NCI-H345 treated with DMSO at 0.1 percent for 48 hours (cell line): ENCODE measurements around the gene HEATR5A.
"Not testable (repeated sequence)": the region's sequence is repeated elsewhere in the genome, so short reads cannot be mapped to it uniquely, and the experiment has no call there.

ENCODE experiments used
- DNase-seq: peaks from one replicate; lab custom pipeline; 2025; ENCODE audit not compliant: unreplicated experiment; lab: John Stamatoyannopoulos, UW

HEATR5A gene

DNA sequence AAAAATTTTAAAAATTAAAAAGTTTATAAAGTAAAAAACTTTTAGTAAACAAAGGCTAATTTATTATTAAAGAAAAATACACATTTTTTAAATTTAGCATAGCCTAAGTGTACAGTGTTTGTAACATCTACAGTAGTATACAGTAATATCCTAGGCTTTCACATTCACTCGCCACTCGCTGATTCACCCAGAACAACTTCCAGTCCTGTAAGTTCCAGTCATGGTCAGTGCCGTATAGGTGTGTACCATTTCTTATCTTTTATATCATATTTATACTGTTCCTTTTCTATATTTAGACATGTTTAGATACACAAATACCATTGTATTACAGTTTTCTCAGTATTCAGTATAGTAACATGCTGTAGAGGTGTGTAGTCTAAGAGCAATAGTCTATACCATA is 28.9 kb downstream of the HEATR5A start:
- no peak for DNase-seq

DNA sequence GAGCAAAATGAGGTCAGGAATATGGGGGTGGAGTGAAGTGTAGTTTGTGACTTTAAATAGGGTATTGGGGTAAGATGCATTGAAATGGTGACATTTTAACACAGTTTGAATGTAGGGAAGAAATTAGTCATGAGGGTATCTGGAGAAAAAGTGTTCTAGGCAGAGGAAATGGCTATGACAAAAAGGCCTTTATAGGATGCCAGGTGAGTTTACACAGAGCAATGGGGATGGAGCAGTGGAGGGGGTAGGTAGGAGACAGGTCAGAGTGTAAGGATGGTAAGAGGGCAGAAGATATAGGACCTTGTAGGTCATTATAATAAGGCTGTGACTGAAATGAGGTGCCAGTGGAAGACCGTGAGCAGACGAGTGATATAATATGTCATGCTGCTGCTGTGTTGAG is 30.4 kb downstream of the HEATR5A start:
- no peak for DNase-seq

DNA sequence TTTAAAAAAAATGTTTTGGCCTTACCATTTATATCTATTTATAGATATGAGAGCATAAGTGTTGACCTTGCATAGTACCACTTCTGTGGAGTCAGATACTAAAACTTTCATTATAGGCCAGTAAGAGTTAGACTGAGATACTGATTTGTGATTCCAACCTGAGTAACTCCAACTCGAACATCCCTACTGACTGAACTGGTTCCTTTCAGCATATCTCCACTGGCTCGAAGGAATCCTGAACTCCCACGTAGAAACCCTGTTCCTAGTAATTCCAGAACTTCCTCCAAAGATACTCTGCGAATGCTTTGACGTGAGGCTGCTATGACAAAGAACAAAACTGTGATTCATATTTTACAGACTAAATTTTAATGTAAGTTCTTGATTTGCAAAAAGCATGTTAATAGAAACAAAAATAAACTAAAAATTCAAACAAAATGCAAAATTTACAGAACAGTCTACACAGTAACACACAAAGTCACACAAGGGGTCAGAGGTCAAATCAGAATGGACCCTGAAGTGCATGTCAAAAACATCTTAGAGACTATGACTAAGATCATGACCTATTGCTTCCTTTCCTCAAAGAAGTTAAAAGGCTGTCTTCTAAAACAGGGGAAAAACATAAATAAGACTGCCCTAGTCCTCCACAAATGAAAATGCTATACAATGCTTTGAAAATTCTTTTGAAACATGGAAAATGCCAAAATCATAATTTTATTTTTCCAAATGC is 31.5 kb downstream of the HEATR5A start:
- no peak for DNase-seq

- DNase-seq, result no peak
Measured at GRCh38 chr14:31387091-31387490, 33.3 kb downstream of the HEATR5A start.

DNA sequence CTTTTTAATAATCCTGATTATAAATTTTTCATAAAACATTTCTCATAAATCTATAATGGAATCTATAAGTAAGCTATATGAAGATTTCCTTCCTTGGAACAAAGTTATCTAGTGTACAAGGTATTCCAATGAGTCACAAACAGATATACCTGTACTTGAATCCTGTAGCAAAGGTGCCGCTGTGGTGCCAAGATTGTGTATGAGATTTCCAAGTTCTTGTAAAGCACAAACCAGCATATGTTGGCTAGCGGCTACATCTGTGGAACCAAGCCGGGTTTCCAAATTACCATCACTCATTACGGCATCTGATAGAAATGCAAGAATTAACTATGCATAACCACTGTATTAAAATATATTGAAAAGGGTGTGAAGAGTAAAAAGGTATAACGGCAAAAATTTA is 34.1 kb downstream of the HEATR5A start:
- DNase-seq, result no peak

GRCh38 chr14:31382221-31382620 is 38.1 kb downstream of the HEATR5A start:
- DNase-seq, result no peak

- DNase-seq, result no peak
Measured at GRCh38 chr14:31380106-31380505, 40.2 kb downstream of the HEATR5A start.

DNA sequence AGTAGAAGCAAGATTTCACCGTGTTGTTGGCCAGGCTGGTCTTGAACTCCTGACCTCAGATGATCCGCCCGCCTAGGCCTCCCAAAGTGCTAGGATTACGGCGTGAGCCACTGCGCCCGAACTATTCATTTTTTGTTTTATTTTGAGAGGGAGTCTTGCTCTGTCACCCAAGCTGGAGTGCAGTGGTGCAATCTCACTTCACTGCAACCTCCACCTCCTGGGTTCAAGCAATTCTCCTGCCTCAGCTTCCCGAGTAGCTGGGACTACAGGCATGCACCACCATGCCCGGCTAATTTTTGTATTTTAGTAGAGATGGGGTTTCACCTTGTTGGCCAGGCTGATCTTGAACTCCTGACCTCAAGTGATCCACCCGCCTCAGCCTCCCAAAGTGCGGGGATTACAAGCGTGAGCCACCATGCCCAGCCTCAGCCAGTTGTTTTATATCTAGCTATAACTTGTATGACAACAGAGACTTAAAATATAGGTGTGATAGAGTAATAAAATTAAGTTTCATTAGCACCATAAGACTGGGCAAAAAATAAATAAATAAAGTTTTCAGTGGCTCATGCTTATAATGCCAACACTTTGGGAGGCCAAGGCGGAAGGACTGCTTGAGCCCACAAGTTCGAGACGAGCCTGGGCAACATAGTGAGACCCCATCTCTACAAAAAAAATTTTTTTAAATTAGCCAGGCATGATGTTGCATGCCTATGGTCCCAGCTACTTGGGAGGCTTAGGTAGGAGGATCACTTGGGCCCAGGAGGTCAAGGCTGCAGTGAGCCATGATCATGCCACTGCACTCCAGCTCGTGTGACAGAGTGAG is 41.0 kb downstream of the HEATR5A start:
- DNase-seq, result not testable (repeated sequence)

GRCh38 chr14:31377433-31377832 is 42.9 kb downstream of the HEATR5A start:
- no peak for DNase-seq

DNA sequence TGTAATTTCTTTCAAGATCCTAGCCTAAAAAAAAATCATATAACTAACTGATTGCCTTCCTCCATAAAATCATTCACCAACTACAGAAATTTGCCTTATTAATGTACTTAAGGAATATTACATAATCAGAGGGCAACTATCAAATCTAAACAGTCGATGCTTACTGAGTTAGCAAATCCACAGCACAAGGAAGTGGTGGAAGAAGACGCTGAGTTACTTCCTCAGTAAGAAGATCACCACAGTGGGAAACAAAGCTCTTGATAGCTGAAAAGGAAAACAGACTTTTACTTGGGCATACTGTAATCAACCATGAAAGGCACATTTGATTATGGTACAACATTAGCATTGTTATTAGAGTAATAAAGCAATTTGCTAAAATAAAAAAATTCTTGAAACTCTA is 48.7 kb downstream of the HEATR5A start:
- no peak for DNase-seq

DNA sequence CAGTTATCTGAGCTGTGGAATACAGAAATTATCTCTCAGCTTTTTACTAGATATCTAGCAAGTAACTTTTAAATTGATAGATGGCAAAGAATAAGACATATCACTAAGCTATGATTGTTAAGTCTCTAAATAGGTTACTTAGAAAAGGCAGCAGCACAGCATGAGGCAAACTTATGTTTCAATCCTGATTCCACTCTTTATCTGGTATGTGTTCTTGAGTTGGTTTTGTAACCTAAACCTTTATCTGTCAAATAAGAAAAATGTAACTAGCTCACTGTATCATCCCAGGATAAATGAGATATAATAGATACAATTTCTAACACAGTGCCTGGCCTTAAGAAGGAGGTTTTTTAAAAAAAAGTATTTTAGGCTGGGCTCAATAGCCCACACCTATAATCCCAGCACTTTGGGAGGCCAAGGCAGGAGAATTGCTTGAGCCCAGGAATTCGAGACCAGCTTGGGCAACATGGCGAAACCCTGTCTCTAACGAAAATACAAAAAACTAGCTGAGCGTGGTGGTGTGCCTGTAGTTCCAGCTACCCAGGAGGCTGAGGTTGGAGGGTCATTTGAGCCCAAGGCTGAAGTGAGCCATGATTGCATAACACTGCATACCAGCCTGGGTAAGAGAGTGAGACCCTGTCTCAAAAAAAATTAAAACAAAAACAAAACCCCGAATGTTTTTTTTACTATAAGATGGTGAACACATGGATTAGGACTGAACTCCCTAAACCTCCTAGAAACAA is 56.8 kb downstream of the HEATR5A start:
- DNase-seq, result no peak

- DNase-seq, result no peak
Measured at GRCh38 chr14:31362746-31363145, 57.6 kb downstream of the HEATR5A start.

- not testable (repeated sequence) for DNase-seq
Measured at GRCh38 chr14:31361761-31362160, 58.6 kb downstream of the HEATR5A start.

DNA sequence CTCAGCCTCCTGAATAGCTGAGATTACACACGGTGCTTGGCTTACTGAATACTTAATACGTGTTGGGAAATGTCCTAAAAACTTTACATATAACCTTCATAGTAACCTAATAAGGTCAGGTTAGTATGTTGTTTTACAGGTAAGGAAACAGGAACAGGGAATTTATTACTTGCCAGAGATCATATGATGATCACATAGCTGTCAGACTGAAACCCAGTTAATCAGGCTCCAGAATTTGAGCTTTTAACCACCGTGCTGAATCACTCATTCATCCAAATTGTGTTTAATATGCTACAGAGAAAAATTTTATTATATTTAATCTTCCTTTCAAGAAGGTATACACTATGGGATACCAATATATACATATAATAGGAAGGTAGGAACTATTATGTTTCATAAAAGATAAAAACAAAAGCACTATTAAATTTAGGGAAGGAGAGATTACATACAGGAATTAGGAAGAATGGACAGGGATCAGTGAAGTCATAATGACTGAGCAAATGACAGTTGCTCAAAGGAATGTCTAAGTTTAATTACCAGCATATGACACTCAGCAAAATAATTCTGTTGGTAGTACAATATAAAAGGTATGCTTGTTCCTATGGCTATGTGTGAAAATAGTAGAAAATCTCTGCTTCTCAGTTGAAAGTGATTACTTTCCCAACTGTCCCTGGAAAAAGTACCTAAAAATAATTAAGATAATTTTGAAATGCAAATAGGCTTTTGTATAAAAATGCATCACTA is 59.3 kb downstream of the HEATR5A start:
- DNase-seq, result no peak

DNA sequence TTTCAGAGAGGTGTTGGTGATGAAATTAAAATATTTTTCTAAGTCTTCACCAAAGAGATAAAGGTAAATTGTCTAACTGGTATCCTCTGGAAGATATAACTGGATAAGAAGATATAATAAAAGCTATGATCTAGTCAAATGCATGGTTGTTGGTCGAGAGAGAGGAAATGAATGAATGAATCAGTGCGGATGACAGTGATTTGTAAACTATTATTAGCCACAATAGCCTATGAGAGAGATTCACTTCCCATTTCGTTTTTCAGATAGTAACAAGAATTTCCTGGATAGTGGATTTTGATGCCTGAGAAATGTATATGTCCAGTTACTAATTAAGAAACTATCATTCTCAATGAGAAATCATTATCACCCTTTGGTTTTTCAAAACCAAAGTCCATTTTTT is 63.1 kb downstream of the HEATR5A start:
- no peak for DNase-seq

- DNase-seq, result no peak
Measured at GRCh38 chr14:31346097-31346496, 74.3 kb downstream of the HEATR5A start.

DNA sequence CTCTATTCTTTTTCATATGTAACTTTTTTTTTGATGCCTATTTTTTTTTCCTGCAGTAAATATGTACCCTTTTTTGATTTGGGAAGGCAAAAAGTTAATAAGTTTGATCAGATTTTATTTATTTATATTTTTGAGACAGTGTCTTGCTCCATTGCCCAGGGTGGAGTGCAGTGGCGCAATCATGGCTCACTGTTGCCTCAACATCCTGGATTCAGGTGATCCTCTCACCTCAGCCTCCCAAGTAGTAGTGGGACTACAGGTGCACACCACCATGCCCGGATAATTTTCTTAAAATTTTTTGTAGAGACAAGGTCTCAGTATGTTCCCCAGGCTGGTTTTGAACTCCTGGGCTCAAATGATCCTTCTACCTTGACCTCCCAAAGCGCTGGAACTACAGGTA is 79.1 kb downstream of the HEATR5A start:
- DNase-seq, result no peak

GRCh38 chr14:31340297-31341063 is 79.9 kb downstream of the HEATR5A start:
- DNase-seq, result no peak

DNA sequence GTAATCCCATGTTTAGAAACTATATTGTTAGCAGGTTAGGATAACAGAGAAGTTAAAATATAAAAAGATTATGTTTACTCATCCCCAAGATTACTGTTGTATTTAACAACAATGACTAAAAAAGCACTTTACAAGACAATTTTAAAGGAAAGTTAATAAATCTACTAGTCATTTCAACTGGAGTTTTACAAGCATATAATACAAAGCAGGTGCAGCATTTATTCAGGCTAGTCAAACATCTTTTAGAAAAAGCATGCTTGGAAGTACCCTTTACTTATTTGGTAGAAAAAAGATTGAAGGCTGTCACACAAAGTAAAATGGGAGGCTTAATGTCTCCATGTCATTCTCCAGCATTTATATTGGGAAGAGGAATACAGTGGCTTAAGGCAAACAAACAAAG is 80.6 kb downstream of the HEATR5A start:
- DNase-seq, result no peak

DNA sequence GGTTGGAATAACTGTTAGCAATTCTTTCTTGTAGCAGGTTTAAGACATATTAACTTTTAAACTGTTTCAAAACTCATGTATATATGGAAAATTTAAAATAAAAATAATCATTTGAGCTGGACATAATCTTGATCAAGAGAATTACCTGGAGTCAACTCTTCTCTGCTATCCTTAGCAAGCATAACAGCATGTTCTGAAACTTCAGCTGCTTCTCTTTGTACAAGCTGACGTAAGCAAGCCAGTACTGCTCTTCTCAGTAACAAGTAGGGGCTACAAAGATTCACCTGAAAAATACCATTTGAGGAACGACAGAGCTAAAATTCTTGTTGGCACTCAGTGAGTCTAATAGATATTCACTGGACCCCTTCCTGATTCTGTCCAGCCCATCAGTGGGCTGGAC is 83.0 kb downstream of the HEATR5A start:
- DNase-seq, result no peak
